ENCODE results near the gene HAPLN2. TPM values are rescaled to one million over a fixed set of nuclear protein-coding genes. Genes with fewer than 3 reads are reported as not detected.

The HAPLN2 gene
- total RNA-seq (2022; extraction: Qiagen RNA extraction; ENCODE audit: low read depth), result 0.21 to 0.23 TPM in 2 of 5 replicates, not detected in the others

DNA sequence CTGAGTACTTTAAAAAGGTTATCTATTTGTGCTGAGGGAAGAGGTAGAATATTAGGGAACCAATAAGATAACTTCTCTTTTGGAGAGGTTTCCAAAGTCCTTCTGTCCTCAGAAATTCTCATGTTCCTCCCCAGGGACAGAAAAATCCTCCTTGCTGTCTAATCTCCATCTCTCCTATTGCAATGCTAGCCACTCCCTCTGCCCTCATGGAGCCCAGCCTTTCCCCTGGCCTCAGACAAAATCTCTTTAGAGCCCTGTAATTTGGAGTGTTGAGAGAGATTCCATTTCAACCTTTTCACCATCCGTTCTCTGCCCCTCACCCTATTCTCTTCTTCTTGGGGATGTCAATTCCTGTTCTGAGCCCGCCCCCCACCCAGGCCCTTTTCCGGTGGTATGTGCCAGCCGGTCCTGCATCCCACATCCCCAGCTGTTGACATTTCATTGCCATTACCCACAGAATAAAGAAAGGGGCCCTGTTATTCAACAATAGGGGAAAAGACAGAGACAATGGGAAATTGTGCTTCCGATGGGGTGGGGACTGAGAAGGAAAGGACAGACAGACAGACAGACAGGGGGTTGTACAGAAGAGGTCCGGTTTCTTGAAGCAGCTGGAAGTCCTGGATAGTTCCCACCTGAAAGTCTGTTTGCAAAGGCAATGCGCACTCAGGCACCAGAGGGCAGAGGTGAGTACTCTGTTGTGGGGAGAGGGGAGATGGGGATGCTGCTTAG, at the start of gene HAPLN2:
Gene HAPLN2, plus strand, starts transcription at position 563 of the 729 bp plus-strand sequence. CDS start 4,076 bp downstream, outside the sequence.

DNA sequence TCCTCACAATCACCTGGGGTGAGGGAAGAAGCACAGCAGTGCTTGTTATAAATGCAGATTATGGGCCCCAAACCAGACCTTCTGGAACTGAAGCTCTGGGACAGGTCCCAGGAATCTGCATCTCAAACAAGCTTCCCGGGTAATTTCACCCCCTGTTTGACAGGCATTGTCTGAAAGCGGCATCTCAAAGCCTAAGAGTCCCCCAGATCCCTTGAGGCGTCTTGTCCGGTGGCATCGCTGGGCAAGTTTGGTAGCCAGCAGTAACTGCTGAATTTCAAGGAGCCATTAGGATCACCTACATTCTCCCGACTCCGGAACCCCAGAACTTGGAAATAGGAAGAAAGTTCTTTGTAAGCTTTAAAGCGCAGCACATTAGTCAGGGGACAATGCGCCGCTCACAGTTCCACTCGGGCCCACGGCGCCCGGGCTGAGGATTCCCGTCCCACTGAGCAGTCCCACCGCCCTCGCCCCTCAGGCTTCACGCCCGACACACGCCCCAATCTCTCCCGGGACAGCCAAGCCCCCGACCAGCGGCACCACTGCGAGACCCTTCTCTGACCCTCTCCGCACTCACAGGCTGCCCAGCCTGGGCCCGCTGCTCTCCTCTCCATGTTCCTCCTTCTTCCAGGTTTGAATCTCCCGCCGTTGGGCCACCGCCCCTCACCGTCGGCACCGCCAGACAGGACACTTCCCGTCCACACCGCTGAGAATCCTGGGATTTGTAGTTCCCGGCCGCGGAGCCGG, 47.1 kb upstream of the HAPLN2 start, which contains the start of gene IQGAP3:
Gene IQGAP3, minus strand, starts transcription at position 647 of the 744 bp plus-strand sequence. Its CDS starts 36 bp downstream, at position 611.

DNA sequence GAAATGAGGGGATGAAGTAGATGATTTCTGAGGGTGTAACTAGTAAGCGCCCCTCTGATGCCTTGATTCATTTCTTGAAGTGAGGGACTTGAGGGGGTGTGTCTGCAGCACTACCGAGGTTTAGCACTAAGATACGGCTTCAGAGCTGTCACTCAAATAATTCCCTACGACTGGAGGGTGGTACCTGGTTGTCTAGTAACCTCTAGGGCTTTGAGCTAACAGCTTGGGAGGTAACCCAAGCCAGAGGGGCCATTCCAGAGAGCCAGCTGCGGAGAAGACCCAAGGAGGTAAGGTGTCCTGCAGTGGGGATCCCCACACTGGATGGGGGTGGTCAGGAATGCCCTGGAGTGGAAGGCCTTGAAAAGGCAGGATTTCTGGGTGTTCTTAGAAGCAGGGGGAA, 39.7 kb upstream of the HAPLN2 start, which contains the start of gene TTC24:
Gene TTC24, plus strand, starts transcription at position 252 of the 400 bp plus-strand sequence. CDS start 1,642 bp downstream, outside the sequence.

DNA sequence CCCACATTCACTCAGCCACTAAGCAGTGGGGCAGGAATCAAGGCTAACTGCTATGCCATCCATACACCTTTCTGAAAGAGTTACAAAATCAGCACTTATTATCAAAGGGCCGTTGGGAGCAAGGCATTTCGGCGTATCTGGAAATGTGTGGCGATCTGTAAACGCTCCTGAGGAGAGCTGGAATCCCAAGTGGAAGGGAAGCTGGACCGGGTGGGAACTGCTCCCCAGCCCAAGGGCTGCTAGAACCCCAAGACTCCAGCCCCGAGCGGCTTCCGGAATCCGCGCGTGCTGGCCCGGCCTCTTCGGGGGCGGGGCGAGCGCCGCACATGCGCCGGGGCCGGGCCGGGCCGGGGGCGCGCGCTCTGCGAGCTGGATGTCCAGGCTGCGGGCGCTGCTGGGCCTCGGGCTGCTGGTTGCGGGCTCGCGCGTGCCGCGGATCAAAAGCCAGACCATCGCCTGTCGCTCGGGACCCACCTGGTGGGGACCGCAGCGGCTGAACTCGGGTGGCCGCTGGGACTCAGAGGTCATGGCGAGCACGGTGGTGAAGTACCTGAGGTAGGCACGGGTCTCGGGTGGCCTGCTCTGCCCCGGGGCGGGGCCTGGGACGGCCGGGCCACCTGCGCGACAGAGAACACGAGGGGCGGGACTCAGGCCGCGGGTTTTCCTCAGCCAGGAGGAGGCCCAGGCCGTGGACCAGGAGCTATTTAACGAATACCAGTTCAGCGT, 27.6 kb upstream of the HAPLN2 start, which contains the start of gene NAXE:
Gene NAXE, plus strand, starts transcription at position 345 of the 726 bp plus-strand sequence. Its CDS starts 29 bp downstream, at position 374.

DNA sequence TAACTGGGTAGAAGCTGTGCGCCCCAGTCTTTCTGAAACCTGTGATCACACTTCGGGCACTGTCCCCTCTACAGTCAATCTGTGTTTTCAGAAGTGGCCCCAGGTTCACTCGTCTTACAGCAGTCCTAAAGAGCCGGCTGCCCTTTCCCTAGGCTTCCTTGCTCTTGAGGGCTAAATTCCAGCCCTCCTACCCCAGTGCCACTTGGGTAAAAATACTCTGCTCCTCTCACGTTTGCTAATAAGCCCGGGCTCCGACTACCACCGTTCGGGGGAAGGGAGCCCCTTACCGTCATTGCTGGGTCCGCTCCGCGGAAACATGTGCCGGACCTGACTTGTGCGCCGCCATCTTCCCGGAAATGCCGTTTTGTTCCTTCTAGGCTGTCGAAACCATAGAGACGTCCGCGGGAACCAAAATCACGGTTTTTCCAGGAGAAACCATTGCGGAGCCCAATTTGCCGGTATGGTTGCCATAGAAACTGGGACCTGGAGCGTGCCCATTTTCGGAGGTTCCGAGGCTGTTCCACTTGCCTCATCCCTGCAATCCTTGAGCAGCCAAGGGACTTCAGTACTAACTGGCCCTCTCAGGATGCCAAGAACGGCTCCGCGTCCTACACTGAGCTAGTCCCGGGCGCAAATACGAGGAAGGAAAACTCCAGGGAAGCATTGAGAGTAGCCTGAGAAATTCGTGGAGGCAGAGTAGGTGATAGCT, 17.9 kb upstream of the HAPLN2 start, which contains the start of gene GPATCH4:
Gene GPATCH4, minus strand, starts transcription at position 358 of the 709 bp plus-strand sequence.

DNA sequence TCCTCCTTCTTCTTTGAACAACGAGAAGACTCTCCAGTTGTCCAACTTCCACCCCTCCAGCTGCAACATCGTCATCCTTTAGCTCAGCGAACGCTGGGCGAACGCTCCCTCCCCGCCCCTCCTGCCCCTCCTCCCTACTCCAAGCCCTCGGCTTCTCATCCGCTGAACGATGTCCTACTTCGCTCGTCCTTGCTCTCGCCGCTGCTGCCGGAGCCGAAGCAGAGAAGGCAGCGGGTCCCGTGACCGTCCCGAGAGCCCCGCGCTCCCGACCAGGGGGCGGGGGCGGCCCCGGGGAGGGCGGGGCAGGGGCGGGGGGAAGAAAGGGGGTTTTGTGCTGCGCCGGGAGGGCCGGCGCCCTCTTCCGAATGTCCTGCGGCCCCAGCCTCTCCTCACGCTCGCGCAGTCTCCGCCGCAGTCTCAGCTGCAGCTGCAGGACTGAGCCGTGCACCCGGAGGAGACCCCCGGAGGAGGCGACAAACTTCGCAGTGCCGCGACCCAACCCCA, 22.6 kb downstream of the HAPLN2 start, which contains the start of gene BCAN:
Gene BCAN, plus strand, starts transcription at position 357 of the 504 bp plus-strand sequence. CDS start 3,938 bp downstream, outside the sequence.

Other genes with a start within 250 kb of the HAPLN2 start
- gene MEF2D, start 118.6 kb upstream of the HAPLN2 start, total RNA-seq (2022; extraction: Qiagen RNA extraction; ENCODE audit: low read depth), result 20.2 to 29.8 TPM (median 28.1 TPM) in 5 replicates
- gene IQGAP3, start 46.9 kb upstream of the HAPLN2 start, total RNA-seq (2022; extraction: Qiagen RNA extraction; ENCODE audit: low read depth), result 12.2 to 18.5 TPM (median 15.3 TPM) in 5 replicates
- not detected in 5 replicates for gene TTC24, start 39.7 kb upstream of the HAPLN2 start, total RNA-seq (2022; extraction: Qiagen RNA extraction; ENCODE audit: low read depth)
- gene NAXE, start 27.6 kb upstream of the HAPLN2 start, total RNA-seq (2022; extraction: Qiagen RNA extraction; ENCODE audit: low read depth), result 147 to 176 TPM (median 165 TPM) in 5 replicates
- gene GPATCH4, start 17.9 kb upstream of the HAPLN2 start, total RNA-seq (2022; extraction: Qiagen RNA extraction; ENCODE audit: low read depth), result 64.4 to 88.6 TPM (median 68.1 TPM) in 5 replicates
- 0.16 to 0.21 TPM in 2 of 5 replicates, not detected in the others for gene BCAN, start 22.7 kb downstream of the HAPLN2 start, total RNA-seq (2022; extraction: Qiagen RNA extraction; ENCODE audit: low read depth)
- 1.1 to 1.4 TPM (median 1.2 TPM) in 5 replicates for gene NES, start 58.0 kb downstream of the HAPLN2 start, total RNA-seq (2022; extraction: Qiagen RNA extraction; ENCODE audit: low read depth)
- 7.8 to 14.9 TPM (median 8.6 TPM) in 5 replicates for gene CRABP2, start 86.2 kb downstream of the HAPLN2 start, total RNA-seq (2022; extraction: Qiagen RNA extraction; ENCODE audit: low read depth)
- gene METTL25B, start 109.1 kb downstream of the HAPLN2 start, total RNA-seq (2022; extraction: Qiagen RNA extraction; ENCODE audit: low read depth), result 22.0 to 25.7 TPM (median 23.5 TPM) in 5 replicates
- 35.0 to 47.3 TPM (median 43.7 TPM) in 5 replicates for gene ISG20L2, start 109.4 kb downstream of the HAPLN2 start, total RNA-seq (2022; extraction: Qiagen RNA extraction; ENCODE audit: low read depth)
- 175 to 202 TPM (median 193 TPM) in 5 replicates for gene MRPL24, start 121.7 kb downstream of the HAPLN2 start, total RNA-seq (2022; extraction: Qiagen RNA extraction; ENCODE audit: low read depth)
- gene HDGF, start 132.3 kb downstream of the HAPLN2 start, total RNA-seq (2022; extraction: Qiagen RNA extraction; ENCODE audit: low read depth), result 408 to 438 TPM (median 425 TPM) in 5 replicates
- gene PRCC, start 148.1 kb downstream of the HAPLN2 start, total RNA-seq (2022; extraction: Qiagen RNA extraction; ENCODE audit: low read depth), result 66.3 to 83.8 TPM (median 72.0 TPM) in 5 replicates
- 2.6 to 3.9 TPM (median 3.2 TPM) in 5 replicates for gene SH2D2A, start 197.4 kb downstream of the HAPLN2 start, total RNA-seq (2022; extraction: Qiagen RNA extraction; ENCODE audit: low read depth)
- gene INSRR, start 239.7 kb downstream of the HAPLN2 start, total RNA-seq (2022; extraction: Qiagen RNA extraction; ENCODE audit: low read depth), result not detected in 5 replicates
- gene NTRK1, start 241.4 kb downstream of the HAPLN2 start, total RNA-seq (2022; extraction: Qiagen RNA extraction; ENCODE audit: low read depth), result 0.03 to 0.18 TPM (median 0.16 TPM) in 4 of 5 replicates, not detected in the other

All from A549 treated with GW870086 at 1 μM for 4 hours (cell line).